Left ventricle myocardium inferior (tissue), 1 donor: ENCODE measurements around the gene SMCHD1. TPM values are rescaled to one million over a fixed set of nuclear protein-coding genes. Genes with fewer than 3 reads are reported as not detected.
"Not testable (repeated sequence)": the region's sequence is repeated elsewhere in the genome, so short reads cannot be mapped to it uniquely, and the experiment has no call there.

Experiments
- DNase-seq: peaks from one replicate; pipeline ENCODE4 v3.0.0-alpha.2; 2020
- H3K27ac ChIP-seq: fragments of 200-600 bp; replicated peaks from 2 replicates; pipeline ENCODE4 v1.8.0; 2021
- H3K27me3 ChIP-seq: fragments of 200-600 bp; 2 replicates; pipeline ENCODE4 v1.8.0; 2021; ENCODE audit warnings: low read depth
- H3K36me3 ChIP-seq: fragments of 200-600 bp; 2 replicates; pipeline ENCODE4 v1.8.0; 2021
- H3K4me1 ChIP-seq: fragments of 200-600 bp; 2 replicates; pipeline ENCODE4 v1.8.0; 2021
- H3K4me3 ChIP-seq: fragments of 200-600 bp; 2 replicates; pipeline ENCODE4 v1.8.0; 2021; ENCODE audit warnings: mild to moderate bottlenecking, moderate library complexity
- H3K9me3 ChIP-seq: fragments of 200-600 bp; replicated peaks from 2 replicates; pipeline ENCODE4 v1.8.0; 2021
- CTCF ChIP-seq: fragments of 200-600 bp; IDR thresholded peaks from 2 replicates; pipeline ENCODE4 v1.8.0; 2021; ENCODE audit warnings: antibody characterized with exemption, mild to moderate bottlenecking, borderline replicate concordance
- intact Hi-C: fragments of 100-400 bp; cut with micrococcal nuclease; formaldehyde crosslinking; loops from one replicate; pipeline ENCODE4 v1.11.0; 2022
- total RNA-seq: library from RNA; stranded (reverse); fragmentation: NEBNext Ultra II Directional; extraction: Animal tissue kit (Norgen Biotek cat#: 25700); gene quantifications from one replicate; pipeline ENCODE4 v1.2.1, GENCODE V29; 2021
- donor health status: DM: no; HTN: yes; CAD: no; lungs with severe emphysema.

The SMCHD1 gene
- total RNA-seq, 1 donor from 2014 or later = 26.6 TPM

GRCh38 chr18:2823966-2824365 lies 168.4 kb downstream of the SMCHD1 start:
- intact Hi-C loops = no loop called here
- no peaks in the 10 kb centered on the region for H3K27me3 ChIP-seq
- H3K36me3 ChIP-seq = no peaks in the 10 kb centered on the region
- peaks cover 5% of the 10 kb centered on the region for H3K9me3 ChIP-seq
- TF ChIP-seq CTCF = no peak
- no peak overlapping the region for H3K27ac ChIP-seq
- DNase-seq = no peak
- peaks cover 8% of the 10 kb centered on the region for H3K4me1 ChIP-seq
- H3K4me3 ChIP-seq = no peak overlapping the region

- no peak for TF ChIP-seq CTCF
- peaks cover 8% of the 10 kb centered on the region for H3K4me1 ChIP-seq
- no peaks in the 10 kb centered on the region for H3K36me3 ChIP-seq
- H3K9me3 ChIP-seq = peaks cover 5% of the 10 kb centered on the region
- H3K27me3 ChIP-seq = no peaks in the 10 kb centered on the region
- no peak overlapping the region for H3K4me3 ChIP-seq
- intact Hi-C loops = no loop called here
- no peak overlapping the region for H3K27ac ChIP-seq
- DNase-seq = no peak
Measured at GRCh38 chr18:2824865-2825264, 169.3 kb downstream of the SMCHD1 start.

- intact Hi-C loops = no loop called here
- H3K9me3 ChIP-seq = peaks cover 5% of the 10 kb centered on the region
- TF ChIP-seq CTCF = no peak
Measured at GRCh38 chr18:2825613-2826175, 170.2 kb downstream of the SMCHD1 start.

GRCh38 chr18:2826581-2826980 lies 171.1 kb downstream of the SMCHD1 start:
- Histone ChIP-seq H3K9me3 (peaks cover 5% of the 10 kb centered on the region), H3K36me3 (no peaks in the 10 kb centered on the region), H3K4me3 (no peak overlapping the region), H3K4me1 (peaks cover 8% of the 10 kb centered on the region), H3K27ac (no peak overlapping the region), H3K27me3 (no peaks in the 10 kb centered on the region)
- DNase-seq = no peak
- TF ChIP-seq CTCF = no peak
- intact Hi-C loops = no loop called here

More at GRCh38 chr18:2825613-2826175, 170.2 kb downstream of the SMCHD1 start:
- Histone ChIP-seq H3K4me1 (peaks cover 8% of the 10 kb centered on the region), H3K4me3 (no peak overlapping the region), H3K27ac (no peak overlapping the region), H3K36me3 (no peaks in the 10 kb centered on the region), H3K27me3 (no peaks in the 10 kb centered on the region)
- DNase-seq = no peak

- no peak for DNase-seq
- H3K4me3 ChIP-seq = no peak overlapping the region
- H3K27ac ChIP-seq = no peak overlapping the region
- intact Hi-C loops = no loop called here
- H3K27me3 ChIP-seq = no peaks in the 10 kb centered on the region
- H3K4me1 ChIP-seq = peaks cover 8% of the 10 kb centered on the region
- H3K9me3 ChIP-seq = peaks cover 5% of the 10 kb centered on the region
- no peaks in the 10 kb centered on the region for H3K36me3 ChIP-seq
- TF ChIP-seq CTCF = no peak
Measured at GRCh38 chr18:2827061-2827460, 171.5 kb downstream of the SMCHD1 start.

GRCh38 chr18:2836118-2836517 lies 180.6 kb downstream of the SMCHD1 start:
- H3K27ac ChIP-seq, DNase-seq, H3K4me1 ChIP-seq, H3K4me3 ChIP-seq, H3K9me3 ChIP-seq, H3K27me3 ChIP-seq, H3K36me3 ChIP-seq, intact Hi-C loops: not testable (repeated sequence)

- H3K4me1 ChIP-seq, H3K36me3 ChIP-seq, H3K27ac ChIP-seq, H3K9me3 ChIP-seq, H3K27me3 ChIP-seq, DNase-seq, intact Hi-C loops, H3K4me3 ChIP-seq: not testable (repeated sequence)
Measured at GRCh38 chr18:2837290-2837689, 181.8 kb downstream of the SMCHD1 start.
